GM21529 (cell line): ENCODE results near the gene RALBP1.

Experiments used
- ATAC-seq: cut with Tn5 transposase; IDR thresholded peaks from one replicate; pipeline ENCODE4 v1.9.1; 2021; ENCODE audit not compliant: unreplicated experiment

The RALBP1 gene

DNA sequence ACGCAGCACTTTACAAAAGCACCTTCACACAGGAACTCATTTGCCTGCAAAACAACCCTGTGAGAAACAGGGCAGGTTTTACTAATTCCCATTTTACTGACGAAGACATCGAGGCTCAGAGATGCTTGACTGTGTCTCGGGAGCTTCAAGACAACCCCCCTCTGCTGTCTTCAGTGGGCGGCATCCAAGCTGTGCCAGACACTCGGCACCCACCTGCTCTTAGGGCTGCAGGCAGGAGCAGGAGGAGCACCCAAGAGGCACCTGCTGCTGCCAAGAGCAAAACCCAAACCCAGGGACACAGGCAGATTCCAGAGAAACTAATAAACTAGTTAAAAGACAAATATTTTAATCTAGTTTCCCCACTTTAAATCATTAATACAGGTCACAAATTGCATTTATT, 71.2 kb downstream of the RALBP1 start:
- ATAC-seq = no peak

DNA sequence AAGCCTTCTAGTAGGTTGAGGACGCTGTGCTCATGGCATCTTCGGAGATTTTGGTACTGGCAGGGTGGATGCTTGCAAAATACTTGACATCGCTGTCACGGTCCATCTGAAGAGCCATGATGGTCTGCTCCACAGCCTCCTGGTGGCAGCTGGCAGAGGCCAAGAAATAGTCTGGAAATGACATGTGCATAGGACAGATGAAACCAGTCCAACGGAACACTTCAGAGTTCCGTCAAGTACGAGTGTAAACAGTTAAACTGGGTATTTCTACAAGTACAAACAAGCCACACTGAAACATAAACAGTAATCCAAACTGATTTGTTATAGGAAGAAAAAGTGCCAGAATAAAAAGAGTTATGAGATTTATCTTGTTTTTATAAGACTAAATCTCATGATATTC, 72.5 kb downstream of the RALBP1 start:
- no peak for ATAC-seq

DNA sequence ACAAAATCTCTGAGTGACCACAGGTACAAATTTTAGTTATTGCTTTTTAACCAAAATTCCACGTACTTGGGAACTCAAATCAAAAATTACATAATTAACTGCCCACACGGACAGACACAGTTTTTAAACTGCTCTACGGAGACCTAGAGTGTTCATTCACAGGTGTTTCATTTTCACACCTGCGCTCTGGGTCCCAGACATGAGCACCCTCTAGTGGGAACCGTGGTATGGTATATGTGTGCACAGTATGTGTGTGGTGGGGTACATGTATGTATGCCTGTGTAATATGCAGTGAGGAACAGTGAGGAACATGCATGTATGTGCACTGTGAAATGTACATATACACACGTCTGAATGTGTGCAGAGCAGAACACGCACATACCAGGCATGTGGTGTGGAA, 74.1 kb downstream of the RALBP1 start:
- no peak for ATAC-seq

DNA sequence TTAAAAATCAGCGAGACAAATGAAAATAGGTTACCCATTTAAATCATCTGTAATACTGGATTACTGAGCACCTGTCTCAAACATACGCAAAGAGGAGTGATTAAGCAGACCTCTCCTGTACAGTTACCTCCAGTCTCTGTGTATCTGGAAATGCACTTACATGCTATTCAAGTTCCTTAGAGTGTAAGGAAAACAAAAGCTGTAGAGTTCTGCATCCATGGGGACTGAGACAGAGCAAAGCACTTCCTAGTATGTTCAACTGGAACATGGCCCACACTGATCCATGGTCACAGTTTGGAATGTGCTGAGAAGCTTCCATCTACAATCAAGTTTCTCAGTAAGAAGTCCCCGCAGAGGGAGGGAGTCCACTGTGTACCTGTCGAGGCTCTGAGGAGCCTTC, 75.1 kb downstream of the RALBP1 start:
- no peak for ATAC-seq

DNA sequence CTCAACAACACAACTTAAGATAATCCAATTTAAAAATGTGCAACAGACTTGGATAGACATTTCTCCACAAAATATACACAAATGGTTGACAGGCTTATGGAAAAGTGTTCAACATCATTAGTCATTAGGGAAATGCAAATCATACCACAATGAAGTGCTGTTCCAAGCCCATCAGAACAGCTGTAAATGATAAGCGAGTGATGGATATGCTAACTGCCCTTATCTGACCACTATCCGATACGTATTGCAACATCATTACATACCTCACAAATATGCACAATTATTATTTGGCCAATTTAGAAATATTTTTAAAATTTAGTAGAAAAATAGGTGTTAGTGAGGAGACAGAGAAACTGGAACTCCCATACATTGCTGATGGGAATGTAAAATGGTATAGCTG, 76.9 kb downstream of the RALBP1 start:
- no peak for ATAC-seq

DNA sequence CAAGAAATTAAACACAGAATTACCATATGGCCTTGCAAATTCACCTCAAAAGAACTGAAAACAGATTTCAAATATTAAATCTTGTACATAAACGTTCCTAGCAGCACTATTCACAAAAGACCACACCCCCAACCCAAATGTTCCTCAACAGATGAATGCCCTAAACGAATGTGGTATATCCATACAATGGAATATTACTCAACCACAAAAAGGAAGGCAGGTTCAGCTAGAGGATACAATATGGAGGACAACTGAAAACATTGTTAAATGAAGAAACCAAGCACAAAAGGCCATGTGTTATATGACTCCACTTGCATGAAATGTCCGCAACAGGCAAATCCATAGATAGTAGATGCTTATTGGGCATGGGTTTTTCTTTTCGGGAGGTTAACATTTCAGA, 77.3 kb downstream of the RALBP1 start:
- no peak for ATAC-seq

DNA sequence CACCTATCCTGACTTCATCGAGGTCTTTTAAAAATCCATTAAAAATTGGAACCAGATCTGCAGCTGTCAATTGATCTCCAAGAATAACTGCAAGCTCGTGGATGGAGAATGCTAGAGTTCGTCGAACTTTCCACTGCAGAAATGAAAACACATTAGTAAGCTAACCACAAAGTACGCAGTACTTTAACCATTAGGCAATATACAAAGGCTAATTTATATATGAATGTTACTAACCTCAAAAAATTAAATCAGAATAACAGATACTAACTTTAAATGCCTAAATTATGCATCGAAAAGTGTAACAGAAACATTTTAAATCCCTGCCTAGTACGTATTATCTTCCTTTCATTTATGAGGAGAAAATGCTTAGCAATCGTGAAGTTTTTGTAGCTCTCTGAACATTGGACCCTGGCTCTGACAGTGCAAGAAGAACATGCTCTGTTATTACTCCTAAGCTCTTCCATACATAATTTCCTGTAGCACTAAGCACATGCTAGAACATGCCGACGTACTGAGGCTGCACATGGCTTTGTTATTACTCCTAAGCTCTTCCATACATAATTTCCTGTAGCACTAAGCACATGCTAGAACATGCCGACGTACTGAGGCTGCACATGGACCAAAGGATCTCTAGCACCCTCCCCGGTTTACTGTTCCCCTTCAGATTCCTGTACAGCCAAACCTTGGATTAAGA, 82.1 kb downstream of the RALBP1 start:
- ATAC-seq = no peak

DNA sequence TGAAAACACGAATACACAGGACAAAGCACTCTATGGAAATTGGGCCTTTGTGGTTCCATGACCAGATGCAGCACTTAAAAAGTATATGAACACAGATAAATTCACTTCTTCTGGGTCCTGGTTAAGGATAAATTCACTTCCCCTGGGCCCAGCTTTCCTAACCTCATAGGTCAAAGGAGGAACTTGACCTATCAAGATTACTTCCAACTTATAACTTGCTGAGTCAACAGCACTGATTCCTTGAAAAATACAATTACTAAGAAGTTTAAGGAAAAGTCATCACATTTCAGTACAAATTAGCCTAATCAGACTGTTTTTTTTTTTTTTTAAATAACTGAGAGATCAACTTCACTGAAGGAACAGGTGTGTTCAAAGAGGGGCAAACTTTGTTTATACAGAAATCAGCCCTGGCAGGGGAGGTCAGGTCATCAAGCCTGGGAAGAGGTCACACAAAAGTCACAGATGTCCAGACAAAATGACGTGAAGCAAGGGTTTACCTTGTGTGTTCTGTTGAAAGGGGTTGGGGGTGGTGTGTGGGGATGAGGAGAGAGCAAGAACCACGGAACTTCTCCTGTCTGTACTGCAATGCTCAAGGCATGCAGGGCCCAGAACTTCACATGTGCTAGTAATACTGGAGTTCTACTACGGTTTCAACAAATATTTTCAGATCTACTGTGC, 83.2 kb downstream of the RALBP1 start:
- no peak for ATAC-seq

DNA sequence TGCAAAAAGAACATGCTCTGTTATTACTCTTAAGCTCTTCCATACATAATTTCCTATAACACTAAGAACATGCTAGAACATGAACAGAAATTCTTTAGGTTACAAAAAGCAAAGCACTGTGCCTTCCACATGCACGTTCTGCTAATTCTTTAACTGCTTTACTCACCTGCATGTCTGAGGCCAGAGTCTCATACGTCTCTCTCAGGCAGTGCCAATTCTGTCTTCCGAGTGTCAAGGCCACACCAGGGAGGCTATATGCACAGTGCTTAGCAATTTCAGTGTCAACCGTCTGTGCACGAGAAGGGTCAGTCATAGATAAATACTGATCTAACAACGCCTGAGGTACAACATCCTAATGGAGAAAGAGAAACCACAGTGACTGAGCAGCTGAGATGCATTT, 83.9 kb downstream of the RALBP1 start:
- ATAC-seq = no peak

DNA sequence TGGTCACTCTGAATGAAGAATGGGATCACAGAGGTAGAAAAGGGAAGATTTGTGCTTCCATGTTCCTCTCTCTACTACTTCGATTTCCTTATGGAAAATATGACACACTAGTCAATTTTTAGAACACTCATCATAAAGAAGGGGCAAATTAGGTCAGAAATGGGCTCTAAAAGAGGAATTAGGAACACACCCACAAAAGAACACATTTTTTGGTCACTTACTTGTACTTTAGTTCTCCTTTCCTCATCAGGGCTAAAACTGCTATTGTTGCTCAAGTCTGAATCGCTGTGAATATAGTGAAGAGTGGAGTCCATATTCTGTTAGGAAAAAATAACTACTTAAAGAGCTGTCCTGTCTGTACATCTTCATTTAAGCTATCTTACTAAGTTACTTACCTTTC, 86.4 kb downstream of the RALBP1 start:
- no peak for ATAC-seq

DNA sequence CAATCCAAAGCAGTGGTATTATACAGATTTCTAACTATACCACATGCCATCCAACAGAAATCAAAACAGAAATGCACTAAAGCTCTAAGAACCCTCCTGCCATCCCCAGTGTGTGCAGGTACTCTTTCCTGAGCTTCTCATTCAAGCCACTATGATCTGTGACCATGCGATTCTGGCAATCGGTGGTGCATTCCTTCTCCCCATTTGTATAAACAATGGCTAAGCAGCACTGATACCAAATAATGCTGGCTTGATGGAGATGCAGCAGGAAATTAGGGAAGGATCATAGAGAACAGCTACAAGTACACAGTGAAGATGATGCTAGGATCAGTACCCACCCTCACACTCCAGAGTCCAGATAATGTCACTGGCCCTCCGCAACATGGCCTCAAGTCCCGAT, 87.3 kb downstream of the RALBP1 start:
- ATAC-seq = no peak

DNA sequence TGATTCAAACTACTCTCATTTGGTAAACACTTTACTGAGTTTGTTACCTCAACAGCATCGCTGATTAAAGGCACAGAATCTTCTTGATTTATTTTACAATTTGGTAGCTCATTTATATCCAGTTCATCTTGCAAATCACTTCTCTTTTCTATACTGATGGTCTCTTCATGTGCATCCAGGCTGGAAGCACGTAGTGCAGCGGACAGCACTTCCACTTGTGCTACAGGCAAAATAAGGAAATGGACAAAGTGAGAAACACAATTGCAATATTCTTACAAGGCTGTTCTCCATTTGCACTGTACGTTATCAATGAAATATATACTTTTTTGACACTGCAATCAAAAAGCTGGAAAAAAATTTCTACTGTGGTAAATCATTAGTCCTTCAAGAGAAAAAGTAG, 88.0 kb downstream of the RALBP1 start:
- ATAC-seq = no peak

DNA sequence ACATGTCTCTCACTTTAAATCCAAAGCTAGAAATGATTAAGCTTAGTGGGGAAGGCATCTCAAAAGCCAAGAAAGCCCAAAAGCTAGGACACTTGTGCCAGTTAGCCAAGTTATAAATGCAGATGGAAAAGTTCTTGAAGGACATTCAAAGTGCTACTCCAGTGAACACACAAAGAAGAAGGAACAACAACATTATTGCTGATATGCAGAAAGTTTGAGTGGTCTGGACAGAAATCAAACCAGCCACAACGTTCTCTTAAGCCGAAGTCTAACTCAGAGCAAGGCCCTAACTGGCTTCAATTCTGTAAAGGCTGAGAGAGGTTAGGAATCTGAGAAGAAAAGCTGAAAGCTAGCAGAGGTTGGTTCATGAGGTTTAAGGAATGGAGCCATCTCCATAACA, 90.1 kb downstream of the RALBP1 start:
- ATAC-seq = no peak

DNA sequence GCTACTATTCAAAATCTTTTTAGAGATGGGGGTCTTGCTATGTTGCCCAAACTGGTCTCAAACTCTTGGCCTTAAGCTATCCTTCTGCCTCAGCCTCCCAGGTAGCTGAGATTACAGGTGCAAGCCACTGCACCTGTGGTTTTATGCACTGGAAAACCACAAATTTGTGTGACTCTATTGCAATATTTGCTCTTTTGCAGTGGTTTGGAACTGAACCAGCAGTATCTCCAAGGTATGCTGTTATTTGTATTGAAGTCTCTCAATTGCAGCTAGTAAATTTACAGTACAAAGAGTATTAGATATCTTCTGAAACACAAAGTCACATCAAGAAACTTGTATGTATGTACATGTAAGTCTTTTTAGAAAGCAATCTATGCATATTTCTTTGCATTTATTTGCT, 92.9 kb downstream of the RALBP1 start:
- no peak for ATAC-seq

DNA sequence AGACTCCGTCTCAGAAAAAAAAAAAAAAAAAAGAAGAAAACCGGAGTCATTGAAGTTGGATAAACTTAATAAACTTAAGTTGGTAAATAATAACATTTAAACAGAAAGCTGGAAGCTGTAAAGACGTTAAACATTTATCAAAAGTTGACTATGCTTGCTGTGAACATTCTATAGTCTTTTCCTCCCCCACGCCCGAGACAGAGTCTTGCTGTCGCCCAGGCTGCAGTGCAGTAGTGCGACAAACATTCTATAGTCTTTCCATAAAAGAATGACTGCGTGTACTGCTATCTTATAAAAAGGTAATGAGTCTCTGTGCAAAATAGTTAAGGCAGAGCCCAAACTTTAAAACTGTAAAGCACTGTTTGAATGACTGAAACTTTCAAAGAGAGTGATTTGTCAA, 93.9 kb downstream of the RALBP1 start:
- no peak for ATAC-seq

DNA sequence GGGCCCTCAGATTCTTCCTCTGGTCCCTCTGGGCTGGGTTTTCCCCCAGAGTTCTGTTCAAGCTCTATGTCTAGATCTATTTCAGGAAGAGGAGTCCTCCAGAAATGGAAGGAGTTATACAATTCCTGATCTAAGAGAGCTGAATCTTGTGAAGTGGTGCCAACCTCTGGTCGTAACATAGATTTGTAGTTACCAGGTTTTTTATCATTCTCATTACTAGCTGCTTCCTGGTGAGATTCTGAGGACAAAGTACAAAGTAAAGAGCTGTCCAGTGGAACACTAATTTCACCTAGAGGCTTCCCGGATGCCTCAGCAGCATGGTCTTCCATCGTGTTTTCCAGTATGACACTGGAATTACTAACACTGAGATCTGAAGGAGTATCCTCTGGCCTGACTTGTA, 94.9 kb downstream of the RALBP1 start:
- no peak for ATAC-seq

DNA sequence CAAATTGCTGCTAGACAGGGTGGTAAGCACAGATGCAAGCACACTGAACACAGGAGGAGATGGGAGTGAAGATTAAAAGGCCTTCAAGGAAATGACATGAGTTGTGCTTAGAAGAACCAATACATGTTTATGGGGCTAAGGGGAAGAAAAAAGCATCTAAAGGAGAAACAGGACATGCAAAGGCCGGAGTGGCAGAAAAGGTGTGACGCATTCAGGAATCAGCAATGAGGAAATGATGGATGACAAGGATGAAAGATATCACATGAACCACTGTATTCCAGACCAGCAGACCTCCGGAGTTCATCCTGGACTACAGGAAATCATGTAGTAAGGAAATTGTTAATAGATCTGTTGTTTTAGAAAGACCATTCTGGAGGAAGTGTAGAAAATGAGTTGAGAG, 96.2 kb downstream of the RALBP1 start:
- no peak for ATAC-seq

DNA sequence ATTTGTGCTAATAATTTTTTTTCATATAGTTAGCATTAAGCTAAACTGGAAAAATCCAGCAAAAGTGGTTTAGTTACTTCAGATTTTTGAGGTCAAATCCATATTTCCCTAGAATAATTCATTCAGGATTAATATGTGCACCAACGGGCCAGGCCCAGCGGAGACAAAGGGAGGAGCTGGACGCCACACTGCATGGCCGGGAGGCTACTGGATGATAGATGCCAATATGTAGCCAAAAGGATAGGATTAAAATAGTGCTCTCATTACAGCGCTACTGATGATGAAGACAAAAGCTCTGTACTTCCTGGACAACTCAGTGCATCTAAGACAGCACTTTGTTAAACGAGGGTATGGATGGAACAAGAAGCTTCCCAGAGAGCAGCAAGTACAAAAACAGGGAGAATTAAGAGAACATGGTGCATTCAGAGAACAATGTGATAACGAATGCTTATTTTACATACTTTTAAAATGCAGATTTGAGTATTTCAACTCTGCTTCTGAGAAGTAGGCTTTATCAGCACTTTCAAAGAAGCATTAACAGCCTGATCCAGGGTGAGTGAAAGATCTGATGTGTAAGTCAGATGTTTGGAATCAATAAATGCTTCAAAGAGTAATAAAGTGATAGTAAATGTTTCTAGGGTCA, 99.3 kb downstream of the RALBP1 start:
- no peak for ATAC-seq

DNA sequence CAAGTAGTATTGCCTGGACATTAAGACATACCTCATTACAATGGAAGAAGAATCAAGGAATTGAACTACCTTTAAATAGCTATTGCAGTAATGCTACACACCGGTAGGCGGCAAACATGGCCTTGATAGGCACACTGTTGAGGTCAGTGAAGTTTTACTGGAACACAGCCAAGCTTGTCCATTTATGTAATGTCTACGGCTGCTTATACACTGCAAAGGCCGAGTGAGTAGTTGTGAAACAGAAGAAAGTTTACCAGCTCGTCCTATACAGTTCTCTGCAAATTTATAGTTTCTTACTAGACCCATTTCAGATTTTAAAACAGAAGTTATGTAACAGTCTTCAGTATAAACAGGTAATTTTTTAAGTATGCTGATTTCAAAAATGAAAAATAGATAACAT, 100.2 kb downstream of the RALBP1 start:
- ATAC-seq = no peak

DNA sequence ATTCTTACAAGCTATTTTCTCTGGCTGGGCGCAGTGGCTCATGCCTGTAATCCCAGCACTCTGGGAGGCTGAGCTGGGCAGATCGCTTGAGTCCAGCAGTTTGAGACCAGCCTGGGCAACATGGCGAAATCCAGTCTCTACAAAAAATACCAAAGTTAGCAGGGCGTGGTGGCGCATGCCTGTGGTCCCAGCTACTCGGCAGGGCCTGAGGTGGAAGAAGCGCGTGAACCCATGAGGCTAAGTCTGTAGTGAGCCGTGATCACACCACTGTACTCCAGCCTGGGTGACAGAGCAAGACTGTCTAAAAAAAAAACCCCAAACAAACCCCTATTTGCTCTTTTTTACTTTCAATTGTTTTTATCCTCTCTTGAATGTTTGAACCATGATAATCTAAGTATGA, 102.0 kb downstream of the RALBP1 start:
- ATAC-seq = no peak

DNA sequence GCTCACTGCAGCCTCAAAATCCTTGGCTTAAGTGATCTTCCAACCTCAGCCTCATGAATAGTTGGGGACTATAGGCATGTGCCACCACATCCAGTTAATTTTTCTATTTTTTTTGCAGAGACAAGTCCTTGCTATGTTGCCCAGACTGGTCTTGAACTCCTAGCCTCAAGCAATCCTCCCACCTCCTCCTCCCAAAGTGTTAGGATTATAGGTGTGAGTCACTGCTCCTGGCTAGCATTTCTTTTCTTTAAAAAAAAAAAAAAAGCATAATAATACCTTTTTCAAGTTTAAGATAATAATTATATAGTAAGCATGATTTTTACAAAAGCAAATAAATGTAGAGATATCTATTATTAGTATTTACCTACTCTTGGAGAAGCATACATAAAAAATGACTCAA, 103.0 kb downstream of the RALBP1 start:
- ATAC-seq = no peak

DNA sequence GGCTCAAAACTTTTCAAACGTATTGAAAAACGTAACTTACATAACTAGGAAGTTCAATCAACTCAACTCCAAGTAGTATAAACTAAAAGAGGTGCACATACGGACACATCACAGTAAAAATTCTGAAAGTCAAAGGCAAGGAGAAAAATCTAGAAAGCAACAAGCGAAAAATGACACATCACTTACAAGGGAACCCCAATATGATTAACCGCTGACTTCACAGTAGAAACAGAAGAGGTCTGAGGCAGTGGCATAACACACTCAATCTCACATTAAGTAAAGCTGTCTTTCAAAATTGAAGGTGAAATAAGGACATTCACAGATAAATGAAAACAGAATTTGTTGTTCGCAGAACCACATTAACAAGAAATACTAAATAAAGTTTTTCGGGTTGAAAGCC, 106.4 kb downstream of the RALBP1 start:
- no peak for ATAC-seq

DNA sequence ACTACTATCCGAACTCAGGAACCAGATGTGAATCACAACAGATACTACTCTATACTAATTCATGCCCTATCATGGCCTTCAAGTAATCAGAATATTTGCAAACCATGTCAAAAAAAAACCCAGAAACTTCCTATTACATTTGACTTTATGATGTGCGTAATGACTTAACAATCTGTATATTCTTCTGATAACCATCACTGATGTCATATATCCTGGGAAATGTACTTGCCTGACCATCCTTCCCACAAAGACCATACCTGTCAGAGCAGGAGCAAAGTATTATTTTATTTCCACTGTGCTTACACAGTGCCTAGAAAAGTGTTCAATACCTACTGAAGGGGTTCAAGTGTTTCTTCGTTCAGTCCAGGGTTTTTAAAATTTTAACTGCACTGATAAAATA, 111.5 kb downstream of the RALBP1 start:
- no peak for ATAC-seq
